Measurements from ENCODE around the gene NSRP1. TPM values are rescaled to one million over a fixed set of nuclear protein-coding genes. Genes with fewer than 3 reads are reported as not detected.
A peak's percentile ranks its signal among the peaks of the same experiment; 100 is the strongest.

Gene NSRP1
- total and polyA plus RNA-seq, 10 of the 15 experiments (the other 5 are each of a cell fraction or from before 2014, with no cell fraction given), result 12.5 to 69.7 (median 37.8) TPM

DNA sequence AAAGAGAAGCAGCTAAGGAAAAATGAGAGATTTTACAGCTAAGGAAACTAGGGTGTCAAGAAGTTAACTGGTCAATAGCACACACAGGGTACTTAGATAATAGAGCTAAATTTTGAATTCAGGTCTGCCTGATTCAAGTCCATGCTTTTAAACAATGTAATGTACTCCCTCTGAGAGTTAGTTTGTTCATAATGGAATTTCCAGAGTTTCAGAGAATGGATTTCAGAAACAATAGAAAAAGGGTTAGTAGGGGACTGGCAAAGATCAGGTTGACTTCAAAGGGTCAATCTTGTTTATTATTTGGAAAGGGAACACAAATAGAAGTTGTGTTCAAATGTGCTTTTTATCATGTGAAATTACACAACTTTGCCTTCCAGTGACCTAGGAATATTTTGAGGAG lies 17.9 kb downstream of the NSRP1 start:
- in situ Hi-C loops (cut with MboI), result no loop called here
- Histone ChIP-seq H3K36me3 (ENCODE audit: control insufficient read depth in 2 of 2, insufficient read depth in 2 of 2, low read length in 1 of 2) (peaks cover 0 to 25% of the 10 kb centered on the region in 2 experiments; a peak in 2 of 4 replicates), H3K79me2 (ENCODE audit: control insufficient read depth, insufficient read depth, low read length) (peaks cover 19% of the 10 kb centered on the region), H3K4me1 (ENCODE audit: control insufficient read depth, insufficient read depth, low read length) (no peaks in the 10 kb centered on the region), H4K20me1 (ENCODE audit: control insufficient read depth, insufficient read depth) (no peaks in the 10 kb centered on the region), H3K9me3 (replicated peaks; ENCODE audit: control insufficient read depth, insufficient read depth, low read length) (no peaks in the 10 kb centered on the region), H3K27ac (ENCODE audit: control insufficient read depth, insufficient read depth) (no peak overlapping the region), H3K9ac (ENCODE audit: control insufficient read depth, insufficient read depth, low read length) (no peak overlapping the region), H3K4me3 (no peak overlapping the region), H3K4me2 (ENCODE audit: control insufficient read depth, insufficient read depth) (no peak overlapping the region), H3K27me3 (replicated peaks in 1 of 2; ENCODE audit: control insufficient read depth in 2 of 2, insufficient read depth in 2 of 2, low read length in 1 of 2) (no peaks in the 10 kb centered on the region), H2AFZ (ENCODE audit: control insufficient read depth, low read depth, low read length) (no peak overlapping the region)
- POLR2A ChIA-PET, result interaction anchor here (0.6 to 1.0 kb wide), 2 partner anchors 10 to 47 kb away, joined by 3 to 5 read pairs; no protein-coding TSS in a partner anchor
- DNase-seq (ENCODE audit: low read depth, low spot score) (no peak), ATAC-seq (no peak), FAIRE-seq (no peak)
- BruUV-seq (replicated peaks), result TSS peak; percentile 3
- TF ChIP-seq SMARCA5 (IDR thresholded peaks at IDR 0.05) (no peak), RCOR1 (conservative IDR thresholded peaks at IDR 0.05; ENCODE audit: low read depth, low read length) (no peak), RAD51 (IDR thresholded peaks at IDR 0.05) (no peak), NR2C2 (IDR thresholded peaks at IDR 0.05; ENCODE audit: borderline replicate concordance, control insufficient read depth, insufficient read length, low read depth) (no peak), TAF1 (IDR thresholded peaks at IDR 0.05; ENCODE audit: borderline replicate concordance, low read depth, low read length) (no peak), POLR2A (IDR thresholded peaks at IDR 0.05; ENCODE audit: low read depth, low read length) (no peak), RFX5 (IDR thresholded peaks at IDR 0.05; ENCODE audit: low read depth, low read length) (no peak), HDAC2 (IDR thresholded peaks at IDR 0.05) (no peak)
- TF ChIP-seq, protein P1, sequence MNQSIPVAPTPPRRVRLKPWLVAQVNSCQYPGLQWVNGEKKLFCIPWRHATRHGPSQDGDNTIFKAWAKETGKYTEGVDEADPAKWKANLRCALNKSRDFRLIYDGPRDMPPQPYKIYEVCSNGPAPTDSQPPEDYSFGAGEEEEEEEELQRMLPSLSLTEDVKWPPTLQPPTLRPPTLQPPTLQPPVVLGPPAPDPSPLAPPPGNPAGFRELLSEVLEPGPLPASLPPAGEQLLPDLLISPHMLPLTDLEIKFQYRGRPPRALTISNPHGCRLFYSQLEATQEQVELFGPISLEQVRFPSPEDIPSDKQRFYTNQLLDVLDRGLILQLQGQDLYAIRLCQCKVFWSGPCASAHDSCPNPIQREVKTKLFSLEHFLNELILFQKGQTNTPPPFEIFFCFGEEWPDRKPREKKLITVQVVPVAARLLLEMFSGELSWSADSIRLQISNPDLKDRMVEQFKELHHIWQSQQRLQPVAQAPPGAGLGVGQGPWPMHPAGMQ (IDR thresholded peaks at IDR 0.05; ENCODE audit: borderline replicate concordance), result no peak
- TF ChIP-seq, protein P2, sequence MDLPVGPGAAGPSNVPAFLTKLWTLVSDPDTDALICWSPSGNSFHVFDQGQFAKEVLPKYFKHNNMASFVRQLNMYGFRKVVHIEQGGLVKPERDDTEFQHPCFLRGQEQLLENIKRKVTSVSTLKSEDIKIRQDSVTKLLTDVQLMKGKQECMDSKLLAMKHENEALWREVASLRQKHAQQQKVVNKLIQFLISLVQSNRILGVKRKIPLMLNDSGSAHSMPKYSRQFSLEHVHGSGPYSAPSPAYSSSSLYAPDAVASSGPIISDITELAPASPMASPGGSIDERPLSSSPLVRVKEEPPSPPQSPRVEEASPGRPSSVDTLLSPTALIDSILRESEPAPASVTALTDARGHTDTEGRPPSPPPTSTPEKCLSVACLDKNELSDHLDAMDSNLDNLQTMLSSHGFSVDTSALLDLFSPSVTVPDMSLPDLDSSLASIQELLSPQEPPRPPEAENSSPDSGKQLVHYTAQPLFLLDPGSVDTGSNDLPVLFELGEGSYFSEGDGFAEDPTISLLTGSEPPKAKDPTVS (IDR thresholded peaks at IDR 0.05; ENCODE audit: low read depth, low read length), result no peak
- CTCF ChIA-PET, result interaction anchor here (1.0 to 4.9 kb wide), 4 partner anchors 9 to 202 kb away, joined by 3 to 35 read pairs (median 4); no protein-coding TSS in a partner anchor
- RAD21 ChIA-PET (ENCODE audit: unreplicated experiment), result interaction anchor here (1.4 kb wide), 1 partner anchor 202 kb away, joined by 3 read pairs; no protein-coding TSS in a partner anchor
- intact Hi-C loops (cut with micrococcal nuclease; ENCODE audit: unreplicated experiment), result no loop called here
- SMC1A ChIA-PET (ENCODE audit: uncharacterized antibody, unreplicated experiment), result interaction anchor here (0.7 to 1.4 kb wide), 4 partner anchors 8 to 112 kb away, joined by 3 to 5 read pairs (median 3); no protein-coding TSS in a partner anchor
